Muscle layer of duodenum (tissue), 2 donors: Measurements from ENCODE around the gene CTCF.
"Not testable (repeated sequence)": the region's sequence is repeated elsewhere in the genome, so short reads cannot be mapped to it uniquely, and the experiment has no call there.

ENCODE experiments used
- H3K27ac ChIP-seq: one replicate; pipeline ENCODE4 v1.7.0; 2013; ENCODE audit warnings: mild to moderate bottlenecking, low read length
- H3K27me3 ChIP-seq: one replicate; pipeline ENCODE4 v1.7.0; 2013; ENCODE audit warnings: low read depth, mild to moderate bottlenecking, control low read depth, low read length
- H3K36me3 ChIP-seq, 2 donors: one replicate each; pipeline ENCODE4 v1.7.0; 2013; ENCODE audit warnings: low read length in 2 of 2, control low read depth in 1 of 2, mild to moderate bottlenecking in 1 of 2; ENCODE audit not compliant: insufficient read depth in 2 of 2, control insufficient read depth in 1 of 2
- H3K4me1 ChIP-seq, 2 donors: one replicate each; pipeline ENCODE4 v1.7.0; 2013; ENCODE audit warnings: low read length in 2 of 2, mild to moderate bottlenecking in 2 of 2, control low read depth in 1 of 2, moderate library complexity in 1 of 2; ENCODE audit not compliant: insufficient read depth in 2 of 2, control insufficient read depth in 1 of 2
- H3K4me3 ChIP-seq, 2 donors: one replicate each; pipeline ENCODE4 v1.7.0; 2013; ENCODE audit warnings: low read length in 2 of 2, low read depth in 1 of 2, mild to moderate bottlenecking in 1 of 2
- H3K9me3 ChIP-seq, 2 donors: one replicate each; pipeline ENCODE4 v1.7.0; 2013; ENCODE audit warnings: low read length in 2 of 2, control low read depth in 1 of 2, mild to moderate bottlenecking in 1 of 2; ENCODE audit not compliant: control insufficient read depth in 1 of 2
- donor health status: healthy.

Gene CTCF

DNA sequence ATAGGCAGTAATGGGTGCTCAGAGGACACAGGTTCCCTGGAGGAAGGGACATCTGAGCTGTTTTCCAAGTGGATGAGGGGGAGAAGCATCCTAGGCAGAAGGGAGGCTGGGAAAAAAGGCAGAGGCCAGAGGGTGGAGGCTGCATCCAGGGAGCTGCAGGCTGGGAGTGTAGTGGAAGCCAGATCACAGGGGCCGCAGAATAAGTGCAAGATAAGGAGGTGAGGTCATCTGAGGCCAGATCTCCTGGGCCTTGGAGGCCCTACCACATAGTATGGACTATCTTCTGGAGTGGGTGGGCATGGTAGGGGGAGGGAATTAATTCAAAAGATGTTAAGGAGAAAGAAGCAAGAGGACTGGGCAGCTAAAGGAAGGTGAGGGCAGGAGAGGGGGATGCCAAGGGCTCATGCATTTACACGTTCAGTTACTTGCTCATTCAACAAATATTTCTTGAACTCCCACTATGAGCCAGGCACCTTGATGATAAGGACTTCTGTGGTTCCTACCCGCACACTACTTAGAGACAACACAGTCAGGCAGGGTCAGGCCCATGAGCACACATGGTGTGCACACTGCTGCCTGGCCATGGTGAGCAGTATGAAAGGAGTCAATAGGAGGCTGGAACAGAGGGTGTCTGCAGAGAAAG is 36.1 kb upstream of the CTCF start:
- Histone ChIP-seq H3K27me3 (peaks cover 4% of the 10 kb centered on the region), H3K36me3 (no peaks in the 10 kb centered on the region), H3K9me3 (no peaks in the 10 kb centered on the region), H3K27ac (no peak overlapping the region), H3K4me3 (no peak overlapping the region), H3K4me1 (peaks cover 8 to 18% of the 10 kb centered on the region in 2 donors)

GRCh38 chr16:67528222-67528869 is 34.0 kb upstream of the CTCF start, which contains the start of gene RIPOR1:
Gene RIPOR1, plus strand, starts transcription at chr16:67528829. Its CDS starts 9,618 bp downstream, at chr16:67538447.
- peaks cover 4% of the 10 kb centered on the region for H3K27me3 ChIP-seq
- peak within 1 kb of the TSS; percentile 91 to 94 for H3K4me3 ChIP-seq
- peaks cover 8 to 21% of the 10 kb centered on the region in 2 donors for H3K4me1 ChIP-seq
- no peaks in the 10 kb centered on the region for H3K36me3 ChIP-seq
- H3K9me3 ChIP-seq = no peaks in the 10 kb centered on the region
- H3K27ac ChIP-seq = peak within 1 kb of the TSS; percentile 79

GRCh38 chr16:67528870-67529581 is 33.3 kb upstream of the CTCF start:
- Histone ChIP-seq H3K4me3 (peak overlapping the region; percentile 91 to 94), H3K4me1 (peaks cover 8 to 21% of the 10 kb centered on the region in 2 donors), H3K36me3 (no peaks in the 10 kb centered on the region), H3K27me3 (peaks cover 4% of the 10 kb centered on the region), H3K27ac (peak overlapping the region; percentile 79), H3K9me3 (no peaks in the 10 kb centered on the region)

- Histone ChIP-seq H3K4me1 (peaks cover 8 to 21% of the 10 kb centered on the region in 2 donors), H3K36me3 (no peaks in the 10 kb centered on the region), H3K27ac (peak overlapping the region; percentile 79), H3K27me3 (peaks cover 4% of the 10 kb centered on the region), H3K4me3 (peak overlapping the region; percentile 91 to 94), H3K9me3 (no peaks in the 10 kb centered on the region)
Measured at GRCh38 chr16:67529582-67530012, 32.7 kb upstream of the CTCF start.

DNA sequence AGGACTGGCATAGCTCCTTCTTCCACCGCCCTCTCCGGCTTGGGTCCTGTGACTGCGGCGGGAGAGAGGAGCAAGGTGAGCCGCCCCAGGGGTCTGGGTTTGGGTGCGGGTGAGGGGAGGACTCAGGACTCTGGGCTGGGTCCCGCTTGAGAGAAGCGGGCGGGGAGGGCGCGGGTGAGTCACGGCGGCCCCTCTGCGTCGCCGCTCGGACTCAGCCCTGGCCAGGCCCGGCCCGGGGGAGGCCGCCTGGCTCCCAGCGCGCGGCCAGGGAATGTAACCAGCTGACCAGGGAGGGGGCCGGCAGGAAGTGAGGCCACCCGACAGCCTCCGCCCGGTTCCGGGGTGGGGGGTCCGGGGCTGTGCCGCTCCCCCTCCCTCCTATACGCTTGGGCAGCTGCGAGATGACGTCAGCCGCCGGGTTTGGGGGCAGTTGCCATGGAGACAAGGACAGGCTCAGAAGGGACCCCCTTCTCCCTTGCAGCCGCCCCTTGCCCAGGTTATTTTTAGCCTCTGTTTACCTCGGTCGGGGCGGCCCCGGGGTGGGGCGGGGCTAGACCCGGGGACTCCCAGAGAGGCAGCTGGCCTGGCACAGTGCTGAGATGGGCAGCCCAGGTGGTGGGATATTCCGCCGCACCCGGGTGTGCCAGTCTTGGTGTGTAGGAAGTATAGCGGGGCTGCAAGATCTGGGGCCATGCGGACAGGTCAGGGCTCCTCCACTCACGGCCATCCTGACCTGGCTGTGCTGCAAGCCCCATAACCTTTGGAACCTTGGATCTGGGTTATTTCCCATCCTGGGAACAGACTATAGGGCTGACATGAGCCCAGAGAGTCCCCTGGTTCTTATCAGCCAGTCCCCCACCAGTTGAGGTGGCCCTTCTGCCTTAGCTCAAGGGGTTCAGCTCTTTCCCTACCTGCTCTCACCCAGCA is 32.0 kb upstream of the CTCF start:
- peaks cover 9 to 21% of the 10 kb centered on the region in 2 donors for H3K4me1 ChIP-seq
- H3K9me3 ChIP-seq = no peaks in the 10 kb centered on the region
- H3K36me3 ChIP-seq = no peaks in the 10 kb centered on the region
- H3K4me3 ChIP-seq = peak overlapping the region; percentile 91 to 94
- H3K27me3 ChIP-seq = peaks cover 4% of the 10 kb centered on the region
- H3K27ac ChIP-seq = peak overlapping the region; percentile 79

GRCh38 chr16:67531247-67531646 is 31.1 kb upstream of the CTCF start:
- peaks cover 4% of the 10 kb centered on the region for H3K27me3 ChIP-seq
- no peaks in the 10 kb centered on the region for H3K9me3 ChIP-seq
- peak overlapping the region; percentile 41 to 94 for H3K4me3 ChIP-seq
- peak overlapping the region; percentile 79 for H3K27ac ChIP-seq
- H3K4me1 ChIP-seq = peaks cover 12 to 29% of the 10 kb centered on the region in 2 donors
- H3K36me3 ChIP-seq = no peaks in the 10 kb centered on the region

- Histone ChIP-seq H3K36me3 (no peaks in the 10 kb centered on the region), H3K9me3 (no peaks in the 10 kb centered on the region), H3K27ac (no peak overlapping the region), H3K4me3 (no peak overlapping the region), H3K4me1 (peaks cover 12 to 33% of the 10 kb centered on the region in 2 donors), H3K27me3 (peaks cover 4% of the 10 kb centered on the region)
Measured at GRCh38 chr16:67533024-67533560, 29.2 kb upstream of the CTCF start.

- not testable (repeated sequence) for H3K27me3 ChIP-seq, H3K9me3 ChIP-seq, H3K27ac ChIP-seq, H3K36me3 ChIP-seq, H3K4me3 ChIP-seq
- H3K4me1 ChIP-seq = peaks cover 12 to 30% of the 10 kb centered on the region in 2 donors
Measured at GRCh38 chr16:67533987-67534386, 28.3 kb upstream of the CTCF start.

- Histone ChIP-seq H3K36me3 (peaks cover 0 to 2% of the 10 kb centered on the region in 2 donors), H3K27me3 (peaks cover 3% of the 10 kb centered on the region), H3K4me1 (peaks cover 12 to 32% of the 10 kb centered on the region in 2 donors), H3K4me3 (no peak overlapping the region), H3K27ac (no peak overlapping the region), H3K9me3 (no peaks in the 10 kb centered on the region)
Measured at GRCh38 chr16:67534431-67534830, 27.9 kb upstream of the CTCF start.

DNA sequence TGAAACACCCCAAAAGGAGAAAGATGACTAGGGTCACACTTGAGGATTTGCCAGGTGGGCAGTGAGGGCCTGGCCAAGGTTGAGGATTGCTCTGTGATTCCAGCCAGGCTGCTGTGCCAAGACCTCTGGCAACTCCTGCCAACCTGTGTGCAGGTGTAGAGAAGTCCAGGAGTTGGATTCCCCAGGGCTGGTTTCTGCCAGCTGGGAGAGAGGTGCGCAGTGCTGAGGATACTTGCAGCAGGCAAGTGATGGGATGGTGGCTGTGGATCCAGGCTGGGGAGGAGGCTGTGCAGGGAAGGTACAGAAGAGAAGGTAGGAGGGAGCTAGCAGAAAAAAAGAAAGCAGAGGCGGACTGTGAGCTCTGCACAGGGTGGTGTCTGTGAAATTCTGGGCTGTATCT is 27.1 kb upstream of the CTCF start:
- Histone ChIP-seq H3K36me3 (peaks cover 6 to 9% of the 10 kb centered on the region in 2 donors), H3K27ac (no peak overlapping the region), H3K4me1 (peaks cover 12 to 32% of the 10 kb centered on the region in 2 donors), H3K9me3 (no peaks in the 10 kb centered on the region), H3K27me3 (no peaks in the 10 kb centered on the region), H3K4me3 (no peak overlapping the region)
